GM23338 (cell line): ENCODE results near the gene THSD4. TPM values are rescaled to one million over a fixed set of nuclear protein-coding genes. Genes with fewer than 3 reads are reported as not detected.

Source experiments
- ATAC-seq: fragments of 200-7000 bp; cut with Tn5 transposase; 3 replicates; pipeline ENCODE4 v1.9.1; 2020
- DNase-seq: peaks from one replicate; pipeline ENCODE4 v3.0.0-alpha.2; 2015; ENCODE audit warnings: low spot score
- H2AFZ ChIP-seq: fragments of 200-600 bp; sonication (generic); 2 replicates; pipeline ENCODE4 v1.8.0; 2016; ENCODE audit warnings: antibody characterized with exemption, mild to moderate bottlenecking, moderate library complexity
- H3F3A ChIP-seq: fragments of 200-600 bp; sonication (generic); replicated peaks from 2 replicates; pipeline ENCODE4 v1.8.0; 2017; ENCODE audit warnings: antibody characterized with exemption, mixed run types, low read depth
- H3K27ac ChIP-seq: fragments of 200-600 bp; sonication (generic); 2 replicates; pipeline ENCODE4 v1.6.1; 2016; ENCODE audit warnings: low read depth
- H3K27me3 ChIP-seq: fragments of 200-600 bp; sonication (generic); 2 replicates; pipeline ENCODE4 v1.8.0; 2016; ENCODE audit warnings: mild to moderate bottlenecking, mixed run types, moderate library complexity; ENCODE audit not compliant: insufficient read depth
- H3K36me3 ChIP-seq: fragments of 200-600 bp; sonication (generic); 2 replicates; pipeline ENCODE4 v1.8.0; 2016; ENCODE audit warnings: mild to moderate bottlenecking; ENCODE audit not compliant: insufficient read depth
- H3K4me1 ChIP-seq: fragments of 200-600 bp; sonication (generic); 2 replicates; pipeline ENCODE4 v1.8.0; 2016; ENCODE audit warnings: mild to moderate bottlenecking, moderate library complexity; ENCODE audit not compliant: insufficient read depth
- H3K4me2 ChIP-seq: fragments of 200-600 bp; sonication (generic); 2 replicates; pipeline ENCODE4 v1.7.1; 2017; ENCODE audit warnings: mixed run types
- H3K4me3 ChIP-seq: fragments of 200-600 bp; sonication (generic); 2 replicates; pipeline ENCODE4 v1.6.1; 2016; ENCODE audit warnings: mixed run types
- H3K79me2 ChIP-seq: fragments of 200-600 bp; sonication (generic); replicated peaks from 2 replicates; pipeline ENCODE4 v1.8.0; 2017; ENCODE audit warnings: mild to moderate bottlenecking; ENCODE audit not compliant: insufficient read depth
- H3K9me2 ChIP-seq: fragments of 200-600 bp; sonication (generic); 2 replicates; pipeline ENCODE4 v1.8.0; 2017; ENCODE audit not compliant: insufficient read depth
- H4K20me1 ChIP-seq: fragments of 200-600 bp; sonication (generic); replicated peaks from 2 replicates; pipeline ENCODE4 v1.8.0; 2017; ENCODE audit warnings: mild to moderate bottlenecking; ENCODE audit not compliant: insufficient read depth
- H3K27ac Mint-ChIP-seq: 2 replicates; pipeline ENCODE4 v1.8.0; 2020; ENCODE audit warnings: inconsistent platforms, mild to moderate bottlenecking, moderate library complexity, mixed read lengths
- H3K27me3 Mint-ChIP-seq: 3 replicates; pipeline ENCODE4 v1.8.0; 2022; ENCODE audit warnings: low read depth, mild to moderate bottlenecking, moderate library complexity, mixed read lengths, inconsistent platforms; ENCODE audit not compliant: insufficient read depth, poor library complexity
- H3K36me3 Mint-ChIP-seq: 3 replicates; pipeline ENCODE4 v1.8.0; 2021; ENCODE audit warnings: low read depth, mild to moderate bottlenecking, inconsistent platforms, moderate library complexity, mixed read lengths
- H3K4me1 Mint-ChIP-seq: 3 replicates; pipeline ENCODE4 v1.8.0; 2020; ENCODE audit warnings: mild to moderate bottlenecking, inconsistent platforms, mixed read lengths
- H3K4me3 Mint-ChIP-seq: 3 replicates; pipeline ENCODE4 v1.8.0; 2021; ENCODE audit warnings: moderate library complexity, mild to moderate bottlenecking, inconsistent platforms, mixed read lengths
- H3K9me3 Mint-ChIP-seq: 3 replicates; pipeline ENCODE4 v1.8.0; 2020; ENCODE audit warnings: moderate library complexity, mild to moderate bottlenecking, inconsistent platforms, mixed read lengths
- CREB1 ChIP-seq: fragments of 250-450 bp; sonication (Bioruptor Pico); IDR thresholded peaks from 2 replicates; pipeline ENCODE4 v1.5.0; 2020; ENCODE audit warnings: low read depth, mild to moderate bottlenecking, moderate library complexity
- EZH2 ChIP-seq: fragments of 200-600 bp; sonication (generic); IDR thresholded peaks from one replicate; pipeline ENCODE4 v1.8.0; 2017; ENCODE audit warnings: antibody characterized with exemption, mild to moderate bottlenecking, low read depth; ENCODE audit not compliant: unreplicated experiment
- EZH2phosphoT487 ChIP-seq: fragments of 200-600 bp; sonication (generic); IDR thresholded peaks from one replicate; pipeline ENCODE4 v1.8.1; 2018; ENCODE audit warnings: antibody characterized with exemption; ENCODE audit not compliant: unreplicated experiment
- JUNB ChIP-seq: IDR thresholded peaks from one replicate; pipeline ENCODE4 v1.6.1; 2016; ENCODE audit warnings: antibody characterized with exemption; ENCODE audit not compliant: unreplicated experiment
- NANOG ChIP-seq: IDR thresholded peaks from 2 replicates; pipeline ENCODE4 v1.6.1; 2016; ENCODE audit warnings: antibody characterized with exemption, borderline replicate concordance
- POLR2AphosphoS5 ChIP-seq: IDR thresholded peaks from 2 replicates; pipeline ENCODE4 v1.6.1; 2016; ENCODE audit warnings: antibody characterized with exemption, low read depth
- STAT1 ChIP-seq: IDR thresholded peaks from one replicate; pipeline ENCODE4 v1.6.1; 2016; ENCODE audit warnings: antibody characterized with exemption; ENCODE audit not compliant: unreplicated experiment
- ZNF114 ChIP-seq: fragments of 250-450 bp; sonication (Bioruptor Pico); IDR thresholded peaks from 2 replicates; pipeline ENCODE4 v1.5.0; 2020; ENCODE audit warnings: mild to moderate bottlenecking, moderate library complexity
- ZNF331 ChIP-seq: fragments of 250-450 bp; sonication (Bioruptor Pico); IDR thresholded peaks from 2 replicates; pipeline ENCODE4 v1.5.0; 2020; ENCODE audit warnings: low read depth, mild to moderate bottlenecking, moderate library complexity
- ZNF462 ChIP-seq: fragments of 250-450 bp; sonication (Bioruptor Pico); IDR thresholded peaks from 2 replicates; pipeline ENCODE4 v1.5.0; 2020; ENCODE audit warnings: mild to moderate bottlenecking, moderate library complexity
- polyA plus RNA-seq: library from polyadenylated mRNA; unstranded; fragments of >200 nt; fragmentation: Nextera tagmentation; extraction: Ambion mirVana; gene quantifications from 2 replicates; pipeline ENCODE4 v1.2.1, GENCODE V29; 2016
- total RNA-seq: library from RNA; depleted of rRNA; stranded (reverse); fragments of >200 nt; shearing (Covaris generic); gene quantifications from 2 replicates; pipeline ENCODE4 v1.2.3, GENCODE V29; 2014
- TF ChIP-seq, protein P1 (sequence below): IDR thresholded peaks from one replicate; pipeline ENCODE4 v1.6.1; 2018; ENCODE audit warnings: antibody characterized with exemption; ENCODE audit not compliant: unreplicated experiment
- TF ChIP-seq, protein P2 (sequence below), 2 experiments: fragments of 200-600 bp in 1 of 2; sonication (generic) in 1 of 2; conservative IDR thresholded peaks; 2 replicates each; pipeline versions ENCODE4 v1.5.1 to v1.6.1; 2016 to 2017; ENCODE audit warnings: antibody characterized with exemption in 2 of 2, low read depth in 2 of 2, mild to moderate bottlenecking in 2 of 2, moderate library complexity in 1 of 2
- TF ChIP-seq, protein P3 (sequence below): IDR thresholded peaks from 2 replicates; pipeline ENCODE4 v1.6.1; 2016; ENCODE audit warnings: antibody characterized with exemption

The THSD4 gene
- total and polyA plus RNA-seq, 2 experiments from 2014 or later = 2.0 to 7.4 TPM

DNA sequence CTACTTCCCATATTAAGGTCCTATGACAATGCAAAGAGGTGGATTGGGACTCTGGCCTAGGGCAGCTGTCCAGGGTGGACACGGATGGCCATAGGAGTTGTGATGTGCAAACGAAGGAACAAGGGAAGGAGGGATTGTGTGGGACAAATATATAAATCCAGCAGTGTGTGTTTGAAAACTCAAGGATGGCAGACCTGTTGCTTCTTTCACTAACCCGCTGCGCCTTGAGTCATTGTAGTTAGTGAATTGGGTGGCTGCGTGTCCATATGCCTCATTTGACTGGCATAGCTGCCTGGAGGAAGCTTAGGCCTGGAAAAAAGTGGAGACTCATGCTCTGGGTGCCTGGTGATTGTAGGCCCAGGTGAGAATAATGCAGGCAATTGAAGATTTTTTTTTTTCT lies 334.7 kb downstream of the THSD4 start (continued):
- TF ChIP-seq JUNB (no peak), STAT1 (no peak), ZNF114 (CRISPR knock-in tag) (no peak), ZNF331 (CRISPR knock-in tag) (no peak), POLR2AphosphoS5 (no peak), NANOG (no peak), EZH2phosphoT487 (no peak)

- Histone ChIP-seq H4K20me1 (no peaks in the 10 kb centered on the region), H3K4me1 (no peaks in the 10 kb centered on the region; the same call in 1 of the 2 replicates), H2AFZ (no peak overlapping the region), H3K36me3 (no peaks in the 10 kb centered on the region), H3K4me3 (no peak overlapping the region), H3K9me2 (no peaks in the 10 kb centered on the region), H3K27ac (no peak overlapping the region), H3F3A (no peaks in the 10 kb centered on the region), H3K4me2 (no peak overlapping the region), H3K79me2 (no peaks in the 10 kb centered on the region), H3K27me3 (no peaks in the 10 kb centered on the region)
- no peaks in the 10 kb centered on the region for H3K9me3 Mint-ChIP-seq
- no peaks in the 10 kb centered on the region for H3K27me3 Mint-ChIP-seq
- no peaks in the 10 kb centered on the region for H3K36me3 Mint-ChIP-seq
- no peak for ATAC-seq
- peaks cover 13% of the 10 kb centered on the region; the same call in 2 of the 3 replicates for H3K4me1 Mint-ChIP-seq
- TF ChIP-seq EZH2phosphoT487 (no peak), ZNF462 (CRISPR knock-in tag) (no peak), POLR2AphosphoS5 (no peak), ZNF114 (CRISPR knock-in tag) (no peak), ZNF331 (CRISPR knock-in tag) (no peak), STAT1 (no peak), NANOG (no peak), JUNB (no peak), EZH2 (no peak), CREB1 (no peak)
- TF ChIP-seq, protein P1, sequence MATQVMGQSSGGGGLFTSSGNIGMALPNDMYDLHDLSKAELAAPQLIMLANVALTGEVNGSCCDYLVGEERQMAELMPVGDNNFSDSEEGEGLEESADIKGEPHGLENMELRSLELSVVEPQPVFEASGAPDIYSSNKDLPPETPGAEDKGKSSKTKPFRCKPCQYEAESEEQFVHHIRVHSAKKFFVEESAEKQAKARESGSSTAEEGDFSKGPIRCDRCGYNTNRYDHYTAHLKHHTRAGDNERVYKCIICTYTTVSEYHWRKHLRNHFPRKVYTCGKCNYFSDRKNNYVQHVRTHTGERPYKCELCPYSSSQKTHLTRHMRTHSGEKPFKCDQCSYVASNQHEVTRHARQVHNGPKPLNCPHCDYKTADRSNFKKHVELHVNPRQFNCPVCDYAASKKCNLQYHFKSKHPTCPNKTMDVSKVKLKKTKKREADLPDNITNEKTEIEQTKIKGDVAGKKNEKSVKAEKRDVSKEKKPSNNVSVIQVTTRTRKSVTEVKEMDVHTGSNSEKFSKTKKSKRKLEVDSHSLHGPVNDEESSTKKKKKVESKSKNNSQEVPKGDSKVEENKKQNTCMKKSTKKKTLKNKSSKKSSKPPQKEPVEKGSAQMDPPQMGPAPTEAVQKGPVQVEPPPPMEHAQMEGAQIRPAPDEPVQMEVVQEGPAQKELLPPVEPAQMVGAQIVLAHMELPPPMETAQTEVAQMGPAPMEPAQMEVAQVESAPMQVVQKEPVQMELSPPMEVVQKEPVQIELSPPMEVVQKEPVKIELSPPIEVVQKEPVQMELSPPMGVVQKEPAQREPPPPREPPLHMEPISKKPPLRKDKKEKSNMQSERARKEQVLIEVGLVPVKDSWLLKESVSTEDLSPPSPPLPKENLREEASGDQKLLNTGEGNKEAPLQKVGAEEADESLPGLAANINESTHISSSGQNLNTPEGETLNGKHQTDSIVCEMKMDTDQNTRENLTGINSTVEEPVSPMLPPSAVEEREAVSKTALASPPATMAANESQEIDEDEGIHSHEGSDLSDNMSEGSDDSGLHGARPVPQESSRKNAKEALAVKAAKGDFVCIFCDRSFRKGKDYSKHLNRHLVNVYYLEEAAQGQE = no peak
- TF ChIP-seq, protein P2, sequence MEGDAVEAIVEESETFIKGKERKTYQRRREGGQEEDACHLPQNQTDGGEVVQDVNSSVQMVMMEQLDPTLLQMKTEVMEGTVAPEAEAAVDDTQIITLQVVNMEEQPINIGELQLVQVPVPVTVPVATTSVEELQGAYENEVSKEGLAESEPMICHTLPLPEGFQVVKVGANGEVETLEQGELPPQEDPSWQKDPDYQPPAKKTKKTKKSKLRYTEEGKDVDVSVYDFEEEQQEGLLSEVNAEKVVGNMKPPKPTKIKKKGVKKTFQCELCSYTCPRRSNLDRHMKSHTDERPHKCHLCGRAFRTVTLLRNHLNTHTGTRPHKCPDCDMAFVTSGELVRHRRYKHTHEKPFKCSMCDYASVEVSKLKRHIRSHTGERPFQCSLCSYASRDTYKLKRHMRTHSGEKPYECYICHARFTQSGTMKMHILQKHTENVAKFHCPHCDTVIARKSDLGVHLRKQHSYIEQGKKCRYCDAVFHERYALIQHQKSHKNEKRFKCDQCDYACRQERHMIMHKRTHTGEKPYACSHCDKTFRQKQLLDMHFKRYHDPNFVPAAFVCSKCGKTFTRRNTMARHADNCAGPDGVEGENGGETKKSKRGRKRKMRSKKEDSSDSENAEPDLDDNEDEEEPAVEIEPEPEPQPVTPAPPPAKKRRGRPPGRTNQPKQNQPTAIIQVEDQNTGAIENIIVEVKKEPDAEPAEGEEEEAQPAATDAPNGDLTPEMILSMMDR (conservative IDR thresholded peaks at IDR 0.05; ENCODE audit: low read depth in 2 of 2) = no peak
- TF ChIP-seq, protein P3, sequence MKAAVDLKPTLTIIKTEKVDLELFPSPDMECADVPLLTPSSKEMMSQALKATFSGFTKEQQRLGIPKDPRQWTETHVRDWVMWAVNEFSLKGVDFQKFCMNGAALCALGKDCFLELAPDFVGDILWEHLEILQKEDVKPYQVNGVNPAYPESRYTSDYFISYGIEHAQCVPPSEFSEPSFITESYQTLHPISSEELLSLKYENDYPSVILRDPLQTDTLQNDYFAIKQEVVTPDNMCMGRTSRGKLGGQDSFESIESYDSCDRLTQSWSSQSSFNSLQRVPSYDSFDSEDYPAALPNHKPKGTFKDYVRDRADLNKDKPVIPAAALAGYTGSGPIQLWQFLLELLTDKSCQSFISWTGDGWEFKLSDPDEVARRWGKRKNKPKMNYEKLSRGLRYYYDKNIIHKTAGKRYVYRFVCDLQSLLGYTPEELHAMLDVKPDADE = no peak
- no peak overlapping the region for H3K27ac Mint-ChIP-seq
- no peak for DNase-seq
- H3K4me3 Mint-ChIP-seq = no peak overlapping the region
These were observed 335.9 kb downstream of the THSD4 start for GRCh38 chr15:71451130-71451529.
